HG03135 (cell line): ENCODE measurements around the gene CELSR1.

Experiments used
- ATAC-seq: cut with Tn5 transposase; IDR thresholded peaks from one replicate; pipeline ENCODE4 v1.9.1; 2021; ENCODE audit warnings: mild to moderate bottlenecking, moderate library complexity; ENCODE audit not compliant: unreplicated experiment

The CELSR1 gene

GRCh38 chr22:46574993-46575910 is 37.8 kb upstream of the CELSR1 start:
- ATAC-seq, result no peak

GRCh38 chr22:46574438-46574992 is 37.1 kb upstream of the CELSR1 start:
- no peak for ATAC-seq

- no peak for ATAC-seq
These were observed 36.5 kb upstream of the CELSR1 start for GRCh38 chr22:46573781-46574437.

- no peak for ATAC-seq
These were observed 35.7 kb upstream of the CELSR1 start for GRCh38 chr22:46572911-46573780.

DNA sequence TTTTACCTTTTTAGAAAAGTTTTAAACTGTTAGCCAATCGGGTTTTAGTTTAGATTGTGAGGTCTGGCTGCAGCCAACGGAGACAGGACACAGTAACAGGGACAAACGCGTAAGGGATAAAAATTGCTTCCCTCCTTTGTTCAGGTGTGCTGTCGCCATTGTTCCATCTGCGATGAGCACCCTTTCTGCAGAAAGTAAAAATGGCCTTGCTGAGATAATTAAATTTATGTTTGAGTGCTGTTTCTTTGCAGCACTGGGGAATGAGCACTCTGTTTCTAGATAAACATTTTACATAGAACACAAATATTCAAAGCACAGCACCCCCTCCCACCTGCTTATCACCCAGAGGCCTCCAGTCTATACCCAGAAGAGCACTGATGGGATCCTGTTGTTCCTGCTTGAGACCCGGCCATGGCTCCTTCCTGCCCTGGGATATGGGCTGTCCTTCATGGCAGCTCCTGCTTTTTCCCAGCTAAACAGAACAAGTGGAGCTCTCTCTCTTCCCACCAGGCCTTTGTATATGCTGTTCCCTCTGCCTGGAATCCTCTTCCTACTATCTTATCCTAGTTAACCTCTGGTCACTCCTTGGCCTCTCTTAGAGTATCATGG is 34.3 kb upstream of the CELSR1 start:
- no peak for ATAC-seq

DNA sequence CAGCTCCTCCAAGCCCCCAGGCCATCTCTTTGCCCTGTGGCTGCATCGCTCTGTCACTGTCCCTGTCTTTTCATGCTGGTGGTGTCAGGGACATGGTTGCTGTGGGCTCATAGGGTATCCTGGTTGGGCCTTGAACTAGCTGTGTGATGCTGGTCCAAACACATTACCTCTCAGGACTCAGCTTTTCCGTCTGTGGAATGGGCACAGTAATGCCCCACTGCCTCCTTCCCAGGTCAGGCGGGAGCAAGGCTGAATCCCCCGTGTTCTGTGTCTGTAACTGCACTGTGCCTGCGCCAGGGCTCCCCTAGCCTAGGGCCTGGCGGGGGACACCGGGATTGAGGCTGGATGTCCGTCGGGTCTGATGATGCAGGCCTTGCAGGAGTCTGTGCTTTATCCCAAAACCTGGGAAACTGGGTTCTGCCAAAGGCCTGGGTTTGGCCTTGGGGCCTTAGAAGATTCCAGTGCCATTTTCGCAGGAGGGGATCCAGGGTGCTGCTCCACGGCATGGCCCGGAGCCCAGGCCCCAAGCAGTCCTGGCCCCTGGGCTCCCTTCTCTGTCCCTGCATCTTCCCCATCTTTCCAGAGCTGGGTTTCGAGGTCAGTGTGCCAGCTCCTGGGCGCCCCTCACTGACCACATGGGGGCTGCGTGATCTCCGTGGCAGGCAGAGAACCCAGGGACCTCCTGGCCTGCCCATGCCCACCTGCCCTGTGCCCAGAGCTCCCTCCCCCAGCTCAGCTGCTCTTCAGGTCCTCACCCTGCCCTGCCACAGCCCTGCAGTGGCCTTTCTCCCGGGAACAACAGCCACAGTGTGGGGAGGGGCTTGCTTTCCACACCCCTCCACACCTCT is 32.7 kb upstream of the CELSR1 start:
- no peak for ATAC-seq

- ATAC-seq, result no peak
These were observed 31.8 kb upstream of the CELSR1 start for GRCh38 chr22:46569055-46569847.

- ATAC-seq, result no peak
These were observed 30.8 kb upstream of the CELSR1 start for GRCh38 chr22:46568102-46568809.

DNA sequence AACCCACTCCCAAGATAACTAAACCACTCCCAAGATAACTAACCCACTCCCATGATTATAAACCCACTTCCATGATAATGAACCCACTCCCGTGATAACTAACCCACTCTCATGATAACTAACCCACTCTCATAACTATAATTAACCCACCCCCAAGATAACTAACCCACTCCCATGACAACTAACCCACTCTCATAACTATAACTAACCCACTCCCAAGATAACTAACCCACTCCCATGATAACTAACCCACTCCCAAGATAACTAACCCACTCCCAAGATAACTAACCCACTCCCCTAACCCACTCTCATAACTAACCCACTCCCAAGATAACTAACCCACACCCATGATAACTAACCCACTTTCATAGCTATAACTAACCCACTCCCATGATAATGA is 30.1 kb upstream of the CELSR1 start:
- no peak for ATAC-seq

GRCh38 chr22:46564084-46564714 is 26.8 kb upstream of the CELSR1 start:
- peak; percentile 24 for ATAC-seq

- peak; percentile 60 for ATAC-seq
These were observed 26.1 kb upstream of the CELSR1 start for GRCh38 chr22:46563381-46564083.

GRCh38 chr22:46561435-46561905 is 24.1 kb upstream of the CELSR1 start:
- no peak for ATAC-seq

GRCh38 chr22:46560696-46561295 is 23.4 kb upstream of the CELSR1 start:
- ATAC-seq, result no peak

DNA sequence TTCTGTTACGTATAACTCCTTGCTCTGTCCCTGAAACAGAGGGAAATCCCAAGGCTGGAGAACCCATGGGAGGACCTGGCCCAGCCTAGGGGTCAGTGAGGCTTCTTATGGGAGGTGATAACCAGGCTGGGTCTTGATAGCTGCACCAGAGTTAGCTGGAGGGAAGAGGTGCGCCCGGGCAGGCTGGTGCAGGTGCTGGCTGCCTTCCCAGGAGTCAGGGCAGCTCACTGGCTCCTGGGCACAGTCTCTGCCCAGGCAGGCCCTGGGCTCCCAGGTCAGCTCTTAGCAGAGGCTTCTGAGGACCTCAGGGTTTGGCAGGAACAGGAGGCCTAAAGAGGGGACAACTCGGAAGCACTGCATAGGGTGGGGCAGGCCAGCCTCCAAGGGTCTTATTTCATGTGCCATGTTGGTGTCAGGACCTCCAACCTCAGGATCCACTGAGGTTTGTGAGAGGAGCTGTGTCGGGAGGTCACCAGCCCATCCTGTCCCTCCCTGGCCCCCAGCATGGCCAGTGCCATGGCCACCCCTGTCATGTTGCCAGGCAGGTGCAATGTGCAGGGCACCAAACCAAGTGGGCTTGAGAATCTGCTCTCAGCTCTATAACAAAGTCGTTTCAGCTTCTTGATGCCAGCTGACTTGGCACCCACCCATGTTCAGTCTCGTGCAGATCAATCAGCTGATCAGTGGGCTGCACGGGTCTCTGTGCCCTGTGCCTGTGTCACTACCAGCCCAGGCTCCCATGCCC is 20.5 kb upstream of the CELSR1 start:
- no peak for ATAC-seq

- no peak for ATAC-seq
These were observed 19.4 kb upstream of the CELSR1 start for GRCh38 chr22:46556775-46557174.

DNA sequence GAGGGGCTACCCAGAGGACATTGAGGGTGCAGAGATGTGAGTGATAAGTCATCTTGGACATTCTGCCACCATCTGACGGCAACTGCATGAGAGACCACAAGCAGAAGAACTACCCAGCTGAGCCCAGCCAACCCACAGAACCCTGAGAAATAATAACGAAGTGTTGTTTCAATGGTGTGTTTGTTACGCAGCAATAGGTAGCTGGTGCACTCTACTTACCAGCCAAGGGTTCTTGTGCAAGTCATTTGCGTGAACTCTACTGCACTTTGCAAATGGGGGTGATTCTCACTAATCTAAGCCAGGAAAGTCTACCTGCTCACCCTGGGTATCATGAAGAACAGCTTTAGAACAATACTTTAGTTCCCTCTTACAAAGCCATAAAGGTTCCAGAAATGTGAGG is 15.8 kb upstream of the CELSR1 start:
- no peak for ATAC-seq
